H1 (cell line): ENCODE results near the gene KIF5C. TPM values are rescaled to one million over a fixed set of nuclear protein-coding genes. Genes with fewer than 3 reads are reported as not detected.

Source experiments
- CBX5 ChIP-seq: fragments of 300-800, 300-1000 bp; sonication (generic); IDR thresholded peaks from 2 replicates; pipeline ENCODE4 v1.7.1; 2016; ENCODE audit warnings: antibody characterized with exemption, low read length, low read depth
- E2F6 ChIP-seq: IDR thresholded peaks from 2 replicates; pipeline ENCODE4 v1.6.1; 2012; ENCODE audit warnings: inconsistent platforms
- NRF1 ChIP-seq: IDR thresholded peaks from 2 replicates; pipeline ENCODE4 v1.6.1; 2011; ENCODE audit warnings: mild to moderate bottlenecking, low read depth, low read length, improper control_type of control experiment
- SP4 ChIP-seq: IDR thresholded peaks from 2 replicates; pipeline ENCODE4 v1.6.1; 2012; ENCODE audit warnings: low read length, inconsistent platforms
- polyA plus RNA-seq, 7 experiments: library from polyadenylated mRNA; depleted of rRNA in 3 of 7; stranded (reverse) in 5 of 7; unstranded in 2 of 7; fragments of >200 nt in 5 of 7; fragments of 200-250 nt in 2 of 7; gene quantifications; 1 replicate in 5 of 7; 2 replicates in 1 of 7; 4 replicates in 1 of 7; pipeline versions ENCODE4 v1.2.1 to v1.2.3, GENCODE V29; 2011 to 2013; ENCODE audit warnings: missing spikeins in 2 of 7, mixed read lengths in 2 of 7
- total RNA-seq: library from RNA; stranded (reverse); fragmentation: NEBNext Ultra II Directional; extraction: Animal tissue kit (Norgen Biotek cat#: 25700); gene quantifications from 2 replicates; pipeline ENCODE4 v1.2.1, GENCODE V29; 2021

The KIF5C gene
- total and polyA plus RNA-seq, 2 of the 8 experiments (the other 6 are each of a cell fraction or from before 2014, with no cell fraction given), result 16.3 to 66.4 TPM

GRCh38 chr2:148924514-148925178 is 49.6 kb downstream of the KIF5C start (continued):
- TF ChIP-seq NRF1 (no peak), CBX5 (no peak), SP4 (no peak), E2F6 (no peak)
- TF ChIP-seq, all 59 proteins: peak for 0
